Stimulated activated CD8-positive, alpha-beta memory T cell treated with anti-CD3 and anti-CD28 coated beads, Interleukin-7, amount 100 ng/mL, for 4 hours (primary cell): ENCODE measurements around the gene GP2.

Source experiments
- DNase-seq, 2 donors: peaks; one replicate each; pipeline ENCODE4 v3.0.0-alpha.2; 2020; ENCODE audit warnings: low read depth in 2 of 2

The GP2 gene

GRCh38 chr16:20327444-20328041 lies at the start of gene GP2:
TSS of gene GP2 (minus strand) at chr16:20327513. CDS start at chr16:20326431, 1,082 bp downstream.
- no peak for DNase-seq

DNA sequence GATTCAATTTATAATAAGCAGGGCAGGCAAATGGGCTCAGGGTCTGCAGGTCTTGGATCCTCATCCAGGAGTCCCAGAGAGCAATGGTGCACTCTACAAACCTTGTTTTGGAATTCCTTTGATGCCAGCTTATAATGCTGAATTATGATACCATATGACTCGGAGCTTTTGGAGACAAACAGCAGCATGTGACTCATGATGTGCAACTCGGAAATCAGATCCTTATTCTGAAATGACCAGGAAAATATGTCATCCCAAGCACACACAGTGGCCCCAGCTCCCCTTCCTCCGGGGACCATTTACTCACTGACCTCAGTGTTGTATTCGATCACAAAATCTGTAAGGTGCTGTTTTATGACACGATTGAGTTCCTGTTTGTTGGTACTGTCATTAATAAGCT lies 45.4 kb upstream of the GP2 start:
- DNase-seq = no peak

DNA sequence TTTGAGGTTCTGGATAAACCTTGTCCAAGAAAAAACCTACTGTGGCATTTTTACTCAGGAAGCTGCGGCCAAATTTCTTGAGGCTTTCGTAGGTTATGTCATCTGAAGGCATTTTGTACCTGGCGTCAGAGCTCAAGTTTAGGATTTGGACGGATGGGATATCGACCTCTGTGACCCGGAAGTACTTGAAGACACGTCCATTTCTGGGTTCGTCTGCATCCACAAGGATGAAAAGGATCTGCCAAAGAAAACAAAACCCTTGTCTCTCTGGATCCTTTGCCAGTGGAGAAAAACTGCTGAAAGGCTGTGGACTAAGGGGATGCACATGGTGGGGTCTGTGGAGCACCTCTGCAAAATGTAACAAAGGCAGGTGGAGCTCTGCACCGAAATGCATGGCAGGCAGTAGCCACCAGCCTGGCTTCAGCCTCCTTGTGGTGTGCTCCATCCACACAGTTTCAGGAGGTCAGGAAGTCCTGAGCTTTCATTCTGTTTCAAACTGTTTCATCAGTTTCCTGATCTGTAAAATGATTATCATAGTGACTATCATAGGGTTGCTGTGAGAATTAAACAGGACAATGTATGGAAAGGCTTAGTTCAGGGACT lies 42.2 kb upstream of the GP2 start:
- no peak for DNase-seq

DNA sequence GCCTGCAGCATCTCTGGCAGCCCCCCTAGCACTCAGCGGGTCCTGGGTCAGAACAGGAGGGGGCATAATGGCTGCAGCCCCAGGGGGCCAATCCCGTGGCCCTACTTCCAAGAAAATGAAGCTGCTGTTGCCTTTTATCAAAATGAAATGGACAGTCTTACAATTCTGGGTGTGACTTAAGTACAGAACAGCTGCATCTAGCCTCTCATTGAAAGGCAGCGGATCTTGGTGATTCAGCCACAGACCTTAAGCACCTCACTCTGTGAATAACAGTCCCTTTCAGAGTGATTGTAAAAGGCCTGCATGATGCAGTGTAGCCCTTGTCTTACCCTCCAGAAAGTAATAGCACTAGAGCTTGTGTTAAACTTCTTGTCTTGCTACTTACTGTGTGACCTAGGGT lies 36.7 kb upstream of the GP2 start:
- DNase-seq = no peak

DNA sequence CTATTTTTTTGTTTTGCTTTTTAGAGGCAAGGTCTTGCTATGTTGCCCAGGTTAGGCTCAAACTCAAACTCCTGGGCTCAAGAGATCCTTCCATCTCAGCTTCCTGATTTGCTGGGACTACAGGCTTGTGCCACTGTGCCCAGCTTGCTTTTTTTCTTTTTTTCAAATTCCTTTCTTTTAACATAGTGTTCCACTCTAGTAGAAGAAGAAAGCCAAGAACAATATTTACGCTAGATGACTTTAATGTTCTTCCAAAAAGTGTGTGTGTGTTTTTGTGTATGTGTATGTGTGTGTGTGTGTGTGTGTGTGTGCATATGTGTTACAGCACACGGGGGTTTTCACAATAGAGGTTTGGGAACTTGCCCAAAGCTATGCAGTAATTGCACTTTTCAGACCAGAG lies 35.9 kb upstream of the GP2 start:
- DNase-seq = no peak

DNA sequence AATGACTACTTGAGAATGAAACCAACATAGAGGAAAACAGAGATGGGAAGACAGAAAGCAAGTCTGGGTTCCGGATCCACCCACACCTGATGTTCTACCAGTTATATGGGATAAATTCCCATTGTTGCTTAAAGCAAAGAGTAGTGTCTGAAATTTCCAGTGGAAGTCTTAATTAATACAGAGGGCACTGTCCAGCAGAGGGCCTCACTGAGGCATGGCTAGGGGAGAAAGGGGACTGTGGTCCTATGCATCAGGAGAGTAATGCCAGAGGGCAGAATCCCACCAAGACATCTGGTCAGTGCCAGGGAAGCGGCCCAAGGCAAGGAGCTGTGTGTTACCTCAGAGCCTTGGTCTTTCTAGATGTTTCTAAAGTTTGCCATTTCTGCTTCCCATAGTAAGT lies 32.7 kb upstream of the GP2 start:
- DNase-seq = no peak

DNA sequence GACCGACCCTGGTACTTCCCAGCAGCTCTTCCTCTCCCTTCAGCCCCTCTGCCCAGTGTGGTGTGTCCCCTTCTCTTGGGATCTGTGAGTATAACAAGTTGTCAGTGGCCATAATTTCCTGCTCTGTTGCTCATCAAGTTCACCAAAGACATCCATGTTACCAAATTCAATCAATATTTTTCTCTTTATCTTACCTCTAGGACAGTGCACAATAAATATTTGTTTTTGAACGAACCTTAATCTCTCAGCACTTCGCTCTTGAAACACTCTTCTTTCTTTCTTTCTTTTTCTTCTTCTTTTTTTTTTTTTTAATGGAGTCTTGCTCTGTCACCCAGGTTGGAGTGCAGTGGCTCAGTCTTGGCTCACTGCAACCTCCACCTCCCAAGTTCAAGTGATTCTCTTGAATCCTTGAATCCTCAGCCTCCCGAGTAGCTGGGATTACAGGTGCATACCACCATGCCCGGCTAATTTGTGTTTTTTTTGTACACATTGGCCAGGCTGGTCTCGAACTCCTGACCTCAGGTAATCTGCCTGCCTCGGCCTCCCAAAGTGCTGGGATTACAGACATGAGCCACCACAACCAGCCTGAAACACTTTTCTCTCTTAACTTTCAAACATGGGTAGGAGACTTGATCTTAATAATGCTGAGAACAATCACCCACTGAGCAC lies 27.9 kb upstream of the GP2 start:
- no peak for DNase-seq

DNA sequence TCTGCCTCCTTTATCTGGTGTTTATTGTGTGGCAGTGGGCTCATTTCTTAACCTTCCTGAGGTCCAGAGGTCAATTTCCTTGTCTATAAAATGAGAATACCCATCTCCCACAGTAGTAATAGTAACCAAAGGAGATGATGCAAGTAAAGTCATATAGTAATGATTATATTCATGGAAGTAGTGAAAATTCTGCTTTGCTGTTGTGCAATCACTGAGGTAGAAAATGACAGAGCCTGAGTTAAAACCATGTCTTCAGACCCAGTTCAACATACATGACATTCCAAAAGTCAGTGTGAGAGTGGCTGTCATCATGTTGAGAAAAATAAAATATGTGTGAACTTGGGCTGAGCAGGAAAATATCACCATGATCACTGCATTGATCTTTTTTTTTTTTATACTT lies 26.1 kb upstream of the GP2 start:
- no peak for DNase-seq

- no peak for DNase-seq
Measured at GRCh38 chr16:20352615-20353014, 25.3 kb upstream of the GP2 start, which contains the start of gene UMOD. TSS of gene UMOD (minus strand) at chr16:20352715. CDS start at chr16:20350737, 1,978 bp downstream.

GRCh38 chr16:20349615-20350014 lies 22.3 kb upstream of the GP2 start:
- no peak for DNase-seq

DNA sequence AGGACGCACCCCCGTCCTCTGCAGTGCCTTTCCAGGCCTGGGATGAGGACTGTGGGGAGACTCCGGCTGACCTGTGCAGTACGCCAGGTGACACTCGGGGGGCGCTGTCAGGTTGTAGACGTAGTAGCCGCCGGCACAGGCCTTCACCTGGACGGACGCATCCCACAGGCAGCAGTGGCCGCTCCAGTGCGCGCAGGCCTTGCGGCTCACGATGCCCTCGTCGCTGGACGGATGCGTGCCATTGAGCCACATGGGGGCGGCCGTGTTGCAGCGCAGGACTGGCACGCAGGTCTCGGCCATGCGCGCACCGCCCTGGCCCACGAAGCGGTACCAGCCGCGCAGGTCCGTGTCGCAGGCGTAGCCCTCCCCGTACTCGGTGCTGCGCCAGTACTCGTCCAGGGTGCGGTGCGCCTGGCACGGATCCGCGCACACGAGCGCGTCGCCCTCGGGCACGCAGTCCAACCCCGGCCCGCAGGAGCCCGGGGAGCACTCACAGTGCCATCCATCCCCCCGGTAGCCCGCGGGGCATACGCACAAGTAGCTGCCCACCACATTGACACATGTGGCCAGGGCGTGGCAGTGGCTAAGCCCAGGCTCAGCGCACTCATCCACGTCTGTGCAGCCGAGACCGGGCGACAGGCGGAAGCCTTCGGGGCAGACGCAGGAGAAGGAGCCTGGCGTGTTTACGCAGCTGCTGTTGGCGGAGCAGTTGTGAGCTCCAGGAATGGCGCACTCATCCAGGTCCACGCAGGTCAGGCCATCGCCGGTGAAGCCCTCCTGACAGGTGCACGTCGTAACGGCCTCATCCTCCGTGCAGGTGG lies 21.3 kb upstream of the GP2 start:
- DNase-seq = no peak

DNA sequence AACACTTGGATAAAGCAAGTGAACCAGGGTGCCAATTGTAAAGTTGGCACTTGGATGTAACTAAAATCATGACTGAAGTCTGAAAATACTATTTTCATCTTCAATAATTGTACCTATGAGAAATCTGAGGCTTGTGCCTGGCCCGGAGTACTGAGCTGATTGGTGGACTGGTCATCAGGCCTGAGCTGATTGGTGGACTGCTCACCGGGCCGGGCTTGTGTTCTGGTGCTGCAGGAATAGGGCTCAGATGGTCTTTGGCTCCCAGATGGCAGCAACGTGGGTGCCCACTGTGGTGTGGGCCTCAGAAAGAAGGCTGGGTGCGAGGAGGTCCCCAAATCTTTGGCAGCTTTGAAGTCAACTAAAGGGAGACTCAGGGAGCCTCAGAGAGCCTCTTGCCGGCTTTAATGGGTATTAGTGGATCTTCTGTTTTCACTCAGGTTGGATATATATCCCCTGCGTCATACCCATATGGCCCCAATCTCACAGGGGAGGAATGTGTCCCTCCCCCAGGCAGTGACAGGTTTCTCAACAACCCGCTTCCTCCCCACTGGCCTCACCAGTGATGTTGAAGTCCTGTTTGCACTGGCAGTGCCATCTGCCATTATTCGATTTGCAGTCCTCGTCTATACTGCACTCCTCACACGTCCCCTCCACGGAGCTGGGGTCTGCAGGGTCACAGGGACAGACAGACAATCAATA lies 20.5 kb upstream of the GP2 start:
- no peak for DNase-seq

DNA sequence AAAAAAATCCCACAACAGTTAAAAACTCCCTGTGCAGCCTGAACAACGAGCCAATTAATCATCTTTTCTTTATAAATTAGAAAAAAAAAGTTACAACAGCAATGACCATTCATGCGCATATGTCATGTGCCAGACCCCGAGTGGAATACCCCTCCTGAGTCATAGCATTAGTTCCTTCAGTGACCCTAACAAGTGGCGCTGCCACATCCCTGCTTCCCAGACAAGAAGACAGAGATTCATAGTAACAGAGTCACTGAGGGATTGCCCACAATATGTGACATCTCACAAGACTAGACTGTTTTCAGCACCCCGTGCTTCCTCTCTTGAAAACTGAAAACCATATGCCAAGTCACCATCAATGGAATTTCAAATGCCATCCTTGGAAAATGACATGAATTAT lies 17.3 kb upstream of the GP2 start:
- no peak for DNase-seq

DNA sequence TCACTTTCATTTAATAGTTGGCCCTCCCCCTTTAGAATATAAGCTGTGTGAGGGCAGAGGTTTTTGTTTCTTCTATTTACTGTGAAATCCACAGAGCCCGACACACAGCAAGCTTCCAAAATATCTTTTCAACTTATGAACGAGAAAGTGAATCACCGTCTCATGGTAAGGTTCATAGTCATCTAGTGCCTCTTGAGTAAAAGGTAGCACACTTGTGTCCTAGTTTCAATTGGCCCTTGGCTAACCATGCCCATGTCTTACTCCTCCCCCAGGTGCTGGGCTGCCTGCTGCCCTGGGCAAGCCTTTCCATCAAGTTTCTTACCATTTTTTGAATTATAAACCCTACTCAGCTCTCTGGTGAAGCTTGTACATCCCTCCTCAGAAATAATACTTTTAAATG lies 12.4 kb upstream of the GP2 start:
- no peak for DNase-seq

DNA sequence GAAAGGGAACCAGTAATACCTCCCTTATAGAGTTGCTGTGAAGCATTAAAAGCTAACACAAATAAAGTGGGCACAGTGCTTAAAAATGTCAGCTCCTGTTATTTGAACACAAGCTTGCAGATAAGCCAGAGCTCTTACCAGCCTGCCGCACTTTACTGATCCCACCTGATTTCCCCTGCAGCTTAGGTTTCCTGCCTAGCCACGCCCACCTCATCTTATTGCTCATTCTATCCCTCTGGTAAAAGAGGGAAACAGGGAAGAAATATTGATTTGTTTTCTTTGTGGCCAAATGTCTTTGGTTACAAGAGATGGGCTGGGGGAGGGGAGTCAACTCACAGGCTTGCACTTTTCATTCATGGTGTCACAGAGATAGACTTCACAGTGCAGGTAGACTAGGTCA lies 9.6 kb upstream of the GP2 start:
- no peak for DNase-seq

DNA sequence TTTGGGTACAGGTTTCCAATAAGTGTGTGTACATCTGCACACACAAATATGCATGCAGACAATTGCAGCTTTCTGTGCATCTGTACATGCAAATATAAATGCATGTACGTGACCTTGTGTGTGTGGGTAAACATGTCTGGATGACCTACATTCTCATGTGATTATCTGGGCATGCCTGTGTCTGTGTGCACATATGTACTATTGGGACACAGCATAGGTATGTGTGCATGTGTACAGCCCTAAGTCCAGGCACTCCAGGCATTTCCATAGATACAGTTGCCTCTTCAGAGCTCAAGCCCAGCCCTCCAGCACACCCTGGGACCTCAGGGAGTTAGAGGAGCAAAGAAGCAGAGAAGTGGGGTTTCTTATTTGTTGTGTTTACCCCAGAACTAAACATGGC lies 7.1 kb upstream of the GP2 start:
- DNase-seq = no peak

- no peak for DNase-seq
Measured at GRCh38 chr16:20333120-20333519, 5.8 kb upstream of the GP2 start.

GRCh38 chr16:20332411-20332810 lies 5.1 kb upstream of the GP2 start:
- no peak for DNase-seq

- DNase-seq = no peak
Measured at GRCh38 chr16:20331635-20332034, 4.3 kb upstream of the GP2 start.

- DNase-seq = no peak
Measured at GRCh38 chr16:20329392-20330138, 2.3 kb upstream of the GP2 start.

DNA sequence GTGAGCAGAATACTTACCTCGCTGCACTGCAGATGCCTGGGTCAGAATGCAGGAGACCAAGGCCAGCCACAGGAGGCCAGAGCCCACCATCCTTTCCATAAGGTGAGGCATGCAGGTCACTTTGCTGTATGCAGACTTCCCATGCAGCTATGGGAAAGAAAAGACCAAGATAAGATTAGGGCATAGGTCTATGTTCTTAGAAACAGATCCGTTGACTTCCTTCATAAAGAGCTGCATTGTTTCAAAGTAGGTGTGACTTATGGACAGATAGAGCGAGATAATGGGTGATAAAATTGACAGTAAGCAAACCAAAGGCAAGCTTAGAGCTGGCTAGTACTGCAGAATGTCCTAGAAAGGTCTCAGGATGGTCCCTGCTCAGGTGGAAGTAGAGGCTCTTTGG lies 992 bp downstream of the GP2 start:
- DNase-seq = no peak
